Natural killer cell (primary cell): Measurements from ENCODE around the gene ARHGEF4. TPM values are rescaled to one million over a fixed set of nuclear protein-coding genes. Genes with fewer than 3 reads are reported as not detected.

ENCODE experiments used
- ATAC-seq, 3 donors: fragments of 150-1000 bp in 2 of 3; fragments of 200-7000 bp in 1 of 3; cut with Tn5 transposase; 1 replicate in 1 of 3; 2 replicates in 2 of 3; pipeline ENCODE4 v1.10.0; 2021; ENCODE audit warnings: mild to moderate bottlenecking in 2 of 3, moderate library complexity in 2 of 3
- DNase-seq, 2 donors: peaks; one replicate each; pipeline versions ENCODE4 v3.0.0 to v3.0.0-alpha.2; 2013 to 2021; ENCODE audit warnings: mixed read lengths in 1 of 2
- H3K27ac ChIP-seq: one replicate; pipeline ENCODE4 v1.5.1; 2013; ENCODE audit warnings: mild to moderate bottlenecking, low read length
- H3K27me3 ChIP-seq: one replicate; pipeline ENCODE4 v1.6.1; 2013; ENCODE audit warnings: low read length; ENCODE audit not compliant: control insufficient read depth, insufficient read depth
- H3K36me3 ChIP-seq: one replicate; pipeline ENCODE4 v1.6.1; 2013; ENCODE audit warnings: low read length; ENCODE audit not compliant: control insufficient read depth, insufficient read depth
- H3K4me1 ChIP-seq: one replicate; pipeline ENCODE4 v1.6.1; 2013; ENCODE audit warnings: low read length; ENCODE audit not compliant: control insufficient read depth, insufficient read depth
- H3K4me3 ChIP-seq: one replicate; pipeline ENCODE4 v1.5.1; 2013; ENCODE audit warnings: low read length
- H3K9me3 ChIP-seq: one replicate; pipeline ENCODE4 v1.6.1; 2013; ENCODE audit warnings: low read length; ENCODE audit not compliant: control insufficient read depth, insufficient read depth
- H3K27ac Mint-ChIP-seq, 2 donors: one replicate each; pipeline ENCODE4 v1.8.0; 2022; ENCODE audit warnings: mild to moderate bottlenecking in 2 of 2, mixed read lengths in 2 of 2, moderate library complexity in 1 of 2
- H3K27me3 Mint-ChIP-seq, 2 donors: one replicate each; pipeline ENCODE4 v1.8.0; 2022; ENCODE audit warnings: low read depth in 2 of 2, mixed read lengths in 2 of 2
- H3K36me3 Mint-ChIP-seq: one replicate; pipeline ENCODE4 v1.8.0; 2022; ENCODE audit warnings: mixed read lengths
- H3K4me1 Mint-ChIP-seq, 2 donors: one replicate each; pipeline ENCODE4 v1.8.0; 2022; ENCODE audit warnings: mixed read lengths in 2 of 2
- H3K4me3 Mint-ChIP-seq: one replicate; pipeline ENCODE4 v1.8.0; 2022; ENCODE audit warnings: mild to moderate bottlenecking, moderate library complexity, mixed read lengths
- H3K9me3 Mint-ChIP-seq, 2 donors: one replicate each; pipeline ENCODE4 v1.8.0; 2022; ENCODE audit warnings: mixed read lengths in 2 of 2
- WGBS: methylation state at CpG from one replicate; pipeline ENCODE4 v1.1.7; 2013; ENCODE audit warnings: missing lambda C conversion rate; ENCODE audit not compliant: insufficient coverage; 5-methylcytosine and 5-hydroxymethylcytosine counted together
- intact Hi-C: fragments of 100-400 bp; cut with micrococcal nuclease; formaldehyde crosslinking; loops from one replicate; pipeline ENCODE4 v1.14.2; 2022
- total RNA-seq, 4 donors: library from RNA; stranded (reverse); fragments of 120-200 nt in 1 of 4; gene quantifications; one replicate each; pipeline versions ENCODE4 v1.2.3 to v1.2.4, GENCODE V29; 2013 to 2022
- TF ChIP-seq, protein P1 (sequence below): fragments of 200-600 bp; IDR thresholded peaks from one replicate; pipeline ENCODE4 v1.8.0; 2022; ENCODE audit warnings: antibody characterized with exemption

The ARHGEF4 gene
- total RNA-seq, 3 donors from 2014 or later (not counting 1 experiment from before 2014, with no cell fraction given): 0.11 TPM; not detected in 2

DNA sequence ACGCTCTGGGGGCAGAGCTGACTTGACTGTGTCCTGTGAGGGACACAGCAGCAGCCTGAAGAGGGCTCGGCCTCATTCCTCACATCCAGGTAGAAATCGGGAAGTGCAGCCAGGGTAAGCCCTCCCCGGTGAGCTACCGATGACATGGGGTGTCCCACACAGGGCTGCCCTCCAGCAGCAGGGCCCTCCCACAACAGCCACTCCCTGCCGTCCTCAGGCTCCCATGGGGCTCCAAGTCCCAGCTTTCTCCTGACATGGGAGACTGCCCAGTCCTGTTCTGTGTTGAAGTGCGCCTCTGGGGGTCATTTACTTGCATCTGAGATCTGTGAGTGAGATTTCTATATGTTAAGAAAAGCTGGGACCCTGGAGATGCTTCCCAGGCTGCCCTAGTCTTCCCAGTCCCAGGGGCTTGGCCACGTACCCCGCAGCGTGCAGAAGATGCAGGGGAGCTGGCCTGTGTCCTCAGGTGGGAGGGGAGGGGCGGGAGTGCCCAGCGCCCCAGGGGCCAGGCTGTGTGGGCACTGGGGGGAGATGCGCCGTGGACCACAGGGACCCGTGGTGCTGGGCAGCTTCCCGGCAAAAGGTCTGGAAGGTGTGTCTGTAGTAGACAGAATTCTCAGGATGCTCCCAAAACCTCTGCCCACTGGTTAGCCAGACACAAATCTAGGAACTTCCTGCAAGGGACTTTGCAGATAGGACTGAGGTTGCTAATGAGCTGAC is 168.7 kb downstream of the ARHGEF4 start:
- no peaks in the 10 kb centered on the region for H3K9me3 ChIP-seq
- H3K36me3 ChIP-seq: no peaks in the 10 kb centered on the region
- intact Hi-C loops: no loop called here
- no peak overlapping the region for H3K4me3 ChIP-seq
- H3K27me3 ChIP-seq: no peaks in the 10 kb centered on the region
- H3K4me1 Mint-ChIP-seq: peaks cover 15 to 16% of the 10 kb centered on the region in 2 donors
- H3K4me1 ChIP-seq: peaks cover 5% of the 10 kb centered on the region
- WGBS: 83% methylated on average over 16 of the region's 16 CpGs
- H3K36me3 Mint-ChIP-seq: no peaks in the 10 kb centered on the region
- TF ChIP-seq, protein P1, sequence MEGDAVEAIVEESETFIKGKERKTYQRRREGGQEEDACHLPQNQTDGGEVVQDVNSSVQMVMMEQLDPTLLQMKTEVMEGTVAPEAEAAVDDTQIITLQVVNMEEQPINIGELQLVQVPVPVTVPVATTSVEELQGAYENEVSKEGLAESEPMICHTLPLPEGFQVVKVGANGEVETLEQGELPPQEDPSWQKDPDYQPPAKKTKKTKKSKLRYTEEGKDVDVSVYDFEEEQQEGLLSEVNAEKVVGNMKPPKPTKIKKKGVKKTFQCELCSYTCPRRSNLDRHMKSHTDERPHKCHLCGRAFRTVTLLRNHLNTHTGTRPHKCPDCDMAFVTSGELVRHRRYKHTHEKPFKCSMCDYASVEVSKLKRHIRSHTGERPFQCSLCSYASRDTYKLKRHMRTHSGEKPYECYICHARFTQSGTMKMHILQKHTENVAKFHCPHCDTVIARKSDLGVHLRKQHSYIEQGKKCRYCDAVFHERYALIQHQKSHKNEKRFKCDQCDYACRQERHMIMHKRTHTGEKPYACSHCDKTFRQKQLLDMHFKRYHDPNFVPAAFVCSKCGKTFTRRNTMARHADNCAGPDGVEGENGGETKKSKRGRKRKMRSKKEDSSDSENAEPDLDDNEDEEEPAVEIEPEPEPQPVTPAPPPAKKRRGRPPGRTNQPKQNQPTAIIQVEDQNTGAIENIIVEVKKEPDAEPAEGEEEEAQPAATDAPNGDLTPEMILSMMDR: no peak
- DNase-seq (no peak), ATAC-seq (no peak)
- H3K9me3 Mint-ChIP-seq: no peaks in the 10 kb centered on the region
- no peak overlapping the region for H3K27ac Mint-ChIP-seq
- H3K27me3 Mint-ChIP-seq: peaks cover 3 to 8% of the 10 kb centered on the region in 2 donors
- no peak overlapping the region for H3K4me3 Mint-ChIP-seq
- no peak overlapping the region for H3K27ac ChIP-seq

DNA sequence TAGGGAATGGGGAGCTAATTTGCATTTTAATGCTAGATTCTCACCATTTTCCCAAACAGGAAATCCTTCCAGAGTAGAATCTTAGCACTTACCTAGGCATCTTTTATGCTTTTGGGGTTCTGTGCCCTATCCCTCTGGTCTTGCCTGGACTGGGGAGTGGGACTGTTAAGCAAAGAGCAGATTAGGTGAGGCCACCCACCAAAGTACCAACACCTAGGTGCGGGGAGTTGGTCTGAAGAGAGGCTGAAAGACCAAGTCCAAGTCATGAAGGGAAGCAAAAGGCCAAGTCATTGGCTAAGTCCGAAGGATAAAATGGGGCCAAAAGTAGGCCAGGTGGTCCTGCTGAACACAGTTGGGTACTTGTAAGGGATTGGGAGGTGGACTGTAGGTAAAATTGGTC is 169.8 kb downstream of the ARHGEF4 start:
- Mint-ChIP-seq H3K27me3 (peaks cover 4 to 11% of the 10 kb centered on the region in 2 donors), H3K4me1 (peaks cover 25 to 28% of the 10 kb centered on the region in 2 donors), H3K27ac (no peak overlapping the region), H3K4me3 (no peak overlapping the region), H3K9me3 (no peaks in the 10 kb centered on the region), H3K36me3 (no peaks in the 10 kb centered on the region)
- Histone ChIP-seq H3K36me3 (no peaks in the 10 kb centered on the region), H3K27ac (no peak overlapping the region), H3K9me3 (no peaks in the 10 kb centered on the region), H3K27me3 (no peaks in the 10 kb centered on the region), H3K4me3 (no peak overlapping the region), H3K4me1 (peaks cover 10% of the 10 kb centered on the region)
- DNase-seq: no peak
- ATAC-seq: no peak
- intact Hi-C loops: no loop called here
- TF ChIP-seq, protein P1: no peak
- WGBS: 97% methylated on average over 2 of the region's 2 CpGs

DNA sequence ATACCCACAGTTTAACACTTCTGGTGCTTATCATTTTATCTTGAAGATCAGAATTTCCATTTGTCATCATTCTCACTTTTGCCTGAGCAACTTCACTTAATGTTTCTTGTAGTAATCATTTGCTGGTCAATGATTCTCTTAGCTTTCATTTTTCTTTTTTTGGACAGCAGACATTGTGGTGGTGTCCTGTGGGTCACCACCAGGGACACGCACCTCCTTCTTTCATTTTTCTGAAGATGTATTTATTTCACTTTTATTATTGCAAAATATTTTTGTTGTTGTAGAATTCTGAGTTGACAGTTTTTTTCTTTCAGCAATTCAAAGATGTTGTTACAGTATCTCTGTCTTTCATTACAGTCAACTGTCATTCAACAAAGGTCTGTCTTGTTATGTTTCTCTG is 172.3 kb downstream of the ARHGEF4 start:
- Mint-ChIP-seq H3K27me3 (peaks cover 6 to 9% of the 10 kb centered on the region in 2 donors), H3K27ac (no peak overlapping the region), H3K9me3 (no peaks in the 10 kb centered on the region), H3K4me3 (no peak overlapping the region), H3K4me1 (peaks cover 28 to 32% of the 10 kb centered on the region in 2 donors), H3K36me3 (no peaks in the 10 kb centered on the region)
- ATAC-seq (no peak), DNase-seq (no peak)
- H3K9me3 ChIP-seq: no peaks in the 10 kb centered on the region
- peaks cover 10% of the 10 kb centered on the region for H3K4me1 ChIP-seq
- intact Hi-C loops: no loop called here
- no peak overlapping the region for H3K4me3 ChIP-seq
- no peaks in the 10 kb centered on the region for H3K36me3 ChIP-seq
- no CpG with 5 or more reads among the region's 1 CpG for WGBS
- no peak overlapping the region for H3K27ac ChIP-seq
- TF ChIP-seq, protein P1: no peak
- no peaks in the 10 kb centered on the region for H3K27me3 ChIP-seq
